Activated CD4-positive, alpha-beta memory T cell treated with anti-CD3 and anti-CD28 coated beads for 36 hours (primary cell): Measurements from ENCODE around the gene TBX10. TPM values are rescaled to one million over a fixed set of nuclear protein-coding genes. Genes with fewer than 3 reads are reported as not detected.

Experiments
- CTCF ChIA-PET: fragments of 350-600 bp; sonication (Branson Sonifier 250); formaldehyde crosslinking; loops from one replicate; lab custom pipeline; 2021; ENCODE audit warnings: antibody characterized with exemption, inconsistent platforms; lab: Charles Lee
- POLR2A ChIA-PET: fragments of 350-600 bp; sonication (Branson Sonifier 250); formaldehyde crosslinking; loops from one replicate; lab custom pipeline; 2021; ENCODE audit warnings: antibody characterized with exemption; lab: Charles Lee
- DNase-seq: peaks from one replicate; pipeline ENCODE4 v3.0.0-alpha.2; 2020
- H3K27ac Mint-ChIP-seq: one replicate; pipeline ENCODE4 v1.8.0; 2021; ENCODE audit warnings: mixed read lengths
- H3K27me3 Mint-ChIP-seq: one replicate; pipeline ENCODE4 v1.8.0; 2021; ENCODE audit warnings: mixed read lengths
- H3K36me3 Mint-ChIP-seq: one replicate; pipeline ENCODE4 v1.8.0; 2021; ENCODE audit warnings: mixed read lengths
- H3K4me1 Mint-ChIP-seq: one replicate; pipeline ENCODE4 v1.8.0; 2021; ENCODE audit warnings: low read depth, mixed read lengths
- H3K4me3 Mint-ChIP-seq: one replicate; pipeline ENCODE4 v1.8.0; 2021; ENCODE audit warnings: mild to moderate bottlenecking, mixed read lengths
- H3K9me3 Mint-ChIP-seq: one replicate; pipeline ENCODE4 v1.8.0; 2021; ENCODE audit warnings: mixed read lengths
- intact Hi-C: fragments of 100-400 bp; cut with micrococcal nuclease; formaldehyde crosslinking; loops from one replicate; pipeline ENCODE4 v1.15.1; 2023
- total RNA-seq, 2 experiments: library from RNA; stranded (reverse); gene quantifications; one replicate each; pipeline ENCODE4 v1.2.3, GENCODE V29; 2021

Gene TBX10
- total RNA-seq, 2 experiments from 2014 or later: not detected

DNA sequence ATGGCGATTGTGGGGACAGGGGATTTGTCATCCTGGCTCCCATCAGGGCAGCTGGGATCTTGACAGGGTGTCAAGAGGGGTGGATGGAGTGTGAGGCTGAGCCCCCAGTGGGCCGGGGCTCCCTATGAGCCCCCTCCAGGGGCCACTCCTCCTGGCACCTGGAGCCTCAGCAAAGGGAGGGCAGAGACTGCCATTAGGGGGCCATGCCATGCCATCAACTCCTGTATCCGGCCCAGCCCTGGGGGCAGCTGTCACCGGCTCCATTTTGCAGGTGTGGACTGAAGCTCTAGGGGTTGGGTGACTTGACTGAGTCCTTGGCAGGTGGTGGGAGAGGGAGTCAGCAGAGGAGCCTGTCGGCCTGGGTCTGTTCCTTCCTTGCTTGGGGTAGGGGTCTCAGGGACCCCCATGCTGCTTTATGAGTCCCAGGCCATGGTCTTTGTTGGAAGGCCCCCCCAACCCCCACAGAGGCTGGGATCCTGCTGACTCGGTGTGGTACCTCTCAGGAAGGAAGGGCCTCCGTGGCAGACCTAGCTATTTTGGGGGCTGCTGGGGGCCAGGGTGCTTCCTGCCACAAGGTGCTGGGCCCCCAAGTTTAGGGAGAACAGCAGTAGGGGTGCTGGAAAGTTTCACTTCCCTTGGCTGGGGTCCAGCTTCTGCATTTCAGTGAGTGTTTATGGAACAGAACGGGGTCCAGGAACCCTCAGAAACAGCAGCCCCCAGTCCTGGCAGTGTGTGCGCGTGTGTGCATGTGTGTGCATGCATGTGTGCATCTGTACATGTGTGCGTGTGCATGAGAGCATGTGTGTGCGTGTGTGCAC lies 9.4 kb upstream of the TBX10 start:
- CTCF ChIA-PET: interaction anchor here (1.1 to 7.7 kb wide), 4 partner anchors 10 to 19 kb away, joined by 3 to 56 read pairs (median 20); partner anchors contain the start of gene NUDT8
- intact Hi-C loops: no loop called here

DNA sequence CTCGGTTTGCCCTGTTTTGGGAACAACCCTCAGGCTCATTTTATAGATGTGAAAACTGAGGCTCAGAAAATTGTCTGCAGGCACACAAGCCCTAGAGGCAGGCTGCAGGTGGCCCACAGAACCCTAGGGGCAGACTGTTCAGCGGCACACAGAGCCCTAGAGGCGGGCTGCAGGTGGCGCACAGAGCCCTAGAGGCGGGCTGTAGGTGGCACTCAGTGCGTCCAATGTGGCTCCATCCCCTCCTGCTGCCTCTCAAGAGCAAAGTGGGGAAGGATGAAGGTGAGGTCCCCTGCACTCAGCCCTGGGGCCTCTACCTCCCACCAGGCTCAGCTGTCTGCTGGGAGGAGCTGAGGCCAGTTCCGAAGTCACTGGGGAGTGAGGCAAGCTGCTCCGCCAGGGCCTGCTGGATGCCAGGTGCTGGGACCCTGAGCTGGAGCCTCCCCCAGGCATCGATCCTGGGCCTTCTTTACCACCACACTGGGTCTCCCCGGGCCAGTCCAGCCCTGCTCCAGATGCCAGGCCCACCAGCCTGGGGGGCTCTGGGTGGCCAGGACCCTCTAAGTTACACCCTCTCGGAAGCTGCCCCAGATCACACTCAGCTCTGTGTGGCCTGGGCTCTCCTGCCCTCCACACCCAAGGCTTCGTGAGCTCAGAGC lies 8.7 kb upstream of the TBX10 start:
- intact Hi-C loops: no loop called here
- ChIA-PET CTCF (interaction anchor here (1.1 to 7.7 kb wide), 4 partner anchors 9 to 19 kb away, joined by 3 to 56 read pairs (median 20); partner anchors contain the start of gene NUDT8), POLR2A (interaction anchor here (0.9 kb wide), 1 partner anchor 18 kb away, joined by 4 read pairs; the partner anchor contains the start of gene NUDT8)
- Mint-ChIP-seq H3K4me1 (peaks cover 27% of the 10 kb centered on the region), H3K27ac (no peak overlapping the region), H3K36me3 (no peaks in the 10 kb centered on the region), H3K4me3 (no peak overlapping the region), H3K27me3 (peaks cover 4% of the 10 kb centered on the region), H3K9me3 (peaks cover 2% of the 10 kb centered on the region)
- DNase-seq: peak; percentile 68

More for the DNA sequence above, 9.4 kb upstream of the TBX10 start:
- H3K27me3 Mint-ChIP-seq: peaks cover 4% of the 10 kb centered on the region
- no peaks in the 10 kb centered on the region for H3K36me3 Mint-ChIP-seq
- peaks cover 1% of the 10 kb centered on the region for H3K9me3 Mint-ChIP-seq
- H3K4me1 Mint-ChIP-seq: peaks cover 27% of the 10 kb centered on the region
- no peak overlapping the region for H3K4me3 Mint-ChIP-seq
- no peak for DNase-seq
- POLR2A ChIA-PET: interaction anchor here (0.9 kb wide), 1 partner anchor 19 kb away, joined by 4 read pairs; the partner anchor contains the start of gene NUDT8
- no peak overlapping the region for H3K27ac Mint-ChIP-seq

DNA sequence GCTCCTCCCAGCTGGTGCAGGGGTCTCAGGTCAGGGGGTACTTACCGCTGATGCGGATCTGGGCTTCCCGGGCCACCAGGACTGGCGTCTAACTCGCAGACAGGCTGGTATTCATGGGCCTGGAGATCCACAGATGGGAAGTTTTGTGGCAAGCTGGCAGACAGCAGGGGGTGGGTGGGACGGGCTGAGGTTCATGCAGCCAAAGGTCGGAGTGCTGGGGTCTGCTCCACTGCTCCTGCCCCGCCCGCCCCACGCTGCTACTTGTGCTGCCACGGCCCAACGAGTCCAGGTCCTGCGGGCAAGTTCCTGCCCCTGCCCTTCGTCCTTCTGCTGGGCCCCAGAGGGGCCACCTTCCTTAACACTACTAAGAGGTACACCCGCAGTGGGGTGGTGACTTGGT lies 7.9 kb upstream of the TBX10 start:
- Mint-ChIP-seq H3K9me3 (peaks cover 2% of the 10 kb centered on the region), H3K27me3 (peaks cover 4% of the 10 kb centered on the region), H3K4me3 (no peak overlapping the region), H3K36me3 (no peaks in the 10 kb centered on the region), H3K4me1 (peaks cover 27% of the 10 kb centered on the region), H3K27ac (no peak overlapping the region)
- POLR2A ChIA-PET: no interaction called here
- CTCF ChIA-PET: interaction anchor here (2.1 to 7.7 kb wide), 3 partner anchors 10 to 18 kb away, joined by 6 to 56 read pairs (median 34); partner anchors contain the start of gene NUDT8
- intact Hi-C loops: no loop called here
- no peak for DNase-seq

DNA sequence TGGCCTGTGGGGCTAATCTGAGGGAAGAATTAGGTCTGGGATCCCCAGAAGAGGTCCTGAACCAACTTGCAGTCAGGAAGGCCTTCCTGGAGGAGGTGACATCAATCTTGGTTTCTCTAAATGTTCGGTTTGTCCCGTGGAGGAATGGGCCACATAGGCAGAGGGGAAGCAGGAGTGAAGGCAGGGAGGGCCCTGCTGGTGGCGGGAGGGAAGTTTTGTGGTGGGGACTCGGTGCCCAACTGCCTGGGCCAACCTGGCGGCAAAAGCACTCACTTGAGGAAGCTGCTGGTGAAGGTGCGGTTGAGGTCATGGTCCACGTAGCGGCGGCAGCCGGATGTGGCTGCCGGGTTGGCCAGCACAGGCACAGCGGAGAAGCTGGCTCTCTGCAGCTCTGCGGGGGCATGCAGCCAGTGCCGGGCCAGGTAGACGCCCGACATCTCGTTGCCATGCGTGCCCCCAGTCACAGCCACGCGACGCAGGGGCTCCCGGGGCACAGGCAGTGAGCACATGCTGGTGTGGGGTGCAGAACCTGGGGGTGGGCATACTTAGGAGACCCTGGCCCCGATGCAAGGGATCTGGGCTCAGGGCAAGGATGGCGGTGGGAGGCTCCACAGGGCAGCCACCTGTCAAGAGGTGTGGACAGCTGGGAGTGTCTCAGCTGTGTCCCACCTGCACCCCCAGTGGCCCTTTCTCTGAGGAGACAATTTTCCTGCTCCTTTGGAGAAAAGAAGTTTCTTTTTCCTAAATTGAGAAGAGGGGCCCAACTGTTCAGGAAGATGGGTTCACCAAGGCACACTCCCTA lies 7.2 kb upstream of the TBX10 start:
- ChIA-PET CTCF (interaction anchor here (1.4 to 7.7 kb wide), 4 partner anchors 10 to 17 kb away, joined by 4 to 56 read pairs (median 20); partner anchors contain the start of gene NUDT8), POLR2A (interaction anchor here (1.6 kb wide), 1 partner anchor 17 kb away, joined by 5 read pairs; the partner anchor contains the start of gene NUDT8)
- Mint-ChIP-seq H3K27ac (peak overlapping the region; percentile 16), H3K4me1 (peaks cover 27% of the 10 kb centered on the region), H3K27me3 (peaks cover 4% of the 10 kb centered on the region), H3K9me3 (peaks cover 2% of the 10 kb centered on the region), H3K36me3 (no peaks in the 10 kb centered on the region), H3K4me3 (peak overlapping the region; percentile 39)
- intact Hi-C loops: no loop called here
- DNase-seq: peak; percentile 77

DNA sequence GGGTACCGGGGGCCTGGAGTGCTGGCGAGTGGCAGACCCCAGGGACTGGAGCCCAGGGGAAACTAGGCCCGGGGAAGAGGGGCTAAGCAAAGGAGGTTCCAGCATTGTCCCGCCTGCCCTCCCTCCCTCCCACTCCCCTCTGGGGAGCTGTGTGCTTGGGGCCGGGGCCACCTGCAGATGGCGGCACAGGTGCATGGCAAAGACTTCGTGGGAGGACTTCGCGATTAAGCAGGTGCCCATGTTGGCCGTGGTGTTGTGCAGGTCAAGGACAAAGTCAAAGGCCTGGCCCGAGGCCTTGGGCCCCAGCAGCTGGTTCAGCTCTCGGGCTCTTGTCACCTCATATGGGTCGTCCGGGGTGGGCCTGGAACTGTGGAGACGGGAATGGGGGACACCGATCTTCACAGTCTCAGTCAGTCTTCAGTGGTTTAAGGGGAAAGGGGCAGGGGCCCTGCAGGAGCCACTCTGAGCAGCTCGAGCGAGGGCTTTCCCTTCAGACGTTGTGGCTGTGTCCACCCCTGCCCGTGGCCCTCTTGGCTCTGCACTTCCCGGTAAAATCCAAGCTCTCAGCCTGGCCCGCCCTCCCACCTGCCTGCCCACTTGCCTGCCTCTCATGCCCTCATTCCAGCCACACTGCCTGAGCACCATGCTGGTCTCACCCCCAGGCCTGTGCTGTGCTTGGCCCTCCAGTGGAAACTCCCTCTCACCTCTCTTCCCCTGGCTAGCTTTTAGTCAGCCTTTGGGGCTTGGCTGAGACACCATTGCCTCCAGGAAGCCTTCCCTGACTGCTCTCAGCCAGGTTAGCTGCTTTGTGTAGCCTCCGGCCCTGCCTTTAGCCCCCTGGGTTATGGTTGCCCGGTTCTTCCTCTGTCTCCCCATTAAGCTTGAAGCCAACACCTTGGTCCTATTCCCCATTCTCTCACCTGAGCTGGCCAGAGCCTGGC lies 6.2 kb upstream of the TBX10 start:
- Mint-ChIP-seq H3K4me3 (no peak overlapping the region), H3K27ac (peak overlapping the region; percentile 16), H3K27me3 (peaks cover 4% of the 10 kb centered on the region), H3K4me1 (peaks cover 27% of the 10 kb centered on the region), H3K36me3 (no peaks in the 10 kb centered on the region), H3K9me3 (peaks cover 2% of the 10 kb centered on the region)
- peak; percentile 31 for DNase-seq
- ChIA-PET CTCF (interaction anchor here (0.6 to 7.7 kb wide), 6 partner anchors 10 to 474 kb away, joined by 3 to 56 read pairs (median 6); partner anchors contain the start of gene NUDT8), POLR2A (interaction anchor here (1.6 kb wide), 1 partner anchor 17 kb away, joined by 5 read pairs; the partner anchor contains the start of gene NUDT8)
- intact Hi-C loops: no loop called here

DNA sequence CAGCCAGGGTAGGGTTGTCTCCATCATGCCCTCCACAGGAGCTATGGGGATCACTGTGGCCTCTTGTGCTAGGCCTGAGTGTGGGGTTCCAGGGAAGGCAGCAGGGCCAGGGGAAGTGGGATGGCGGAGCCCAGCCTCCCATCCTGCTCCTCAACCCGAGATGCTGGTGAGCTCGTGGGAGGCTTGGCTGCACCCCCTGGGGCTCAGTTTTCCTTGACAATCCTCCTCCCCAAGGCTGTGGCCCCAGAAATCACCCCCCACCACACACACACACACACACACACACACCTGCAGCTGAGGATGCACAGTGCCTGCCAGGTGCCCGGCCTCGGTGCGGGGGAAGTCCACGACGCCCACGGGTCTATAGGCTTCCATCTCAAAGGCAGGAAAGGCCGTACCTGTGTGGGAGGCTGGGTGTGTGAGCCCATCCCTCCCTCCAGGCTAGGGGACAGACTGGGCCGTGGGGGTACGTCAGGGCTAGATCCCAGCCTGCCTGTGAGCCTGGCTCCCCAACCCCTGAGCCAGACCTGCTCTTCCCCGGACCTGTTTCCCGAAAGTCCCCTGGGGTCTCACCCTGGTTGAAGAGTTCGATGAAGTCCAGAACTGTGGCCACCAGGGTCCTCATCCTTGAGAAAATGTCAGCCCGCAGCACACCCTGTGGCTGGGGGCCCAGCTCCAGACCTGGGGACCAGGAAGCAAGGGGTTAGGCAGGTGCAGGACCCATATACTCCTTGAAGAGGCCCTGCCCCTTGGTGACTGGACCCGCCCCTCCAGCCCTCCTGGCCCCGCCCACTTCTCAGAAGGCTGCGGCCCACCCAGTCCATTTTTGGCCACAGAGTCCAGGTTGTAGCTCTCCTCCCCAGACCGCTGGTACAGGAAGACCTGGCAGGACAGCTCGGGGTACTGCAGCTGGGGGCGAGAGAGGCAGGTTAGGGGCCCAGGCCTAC lies 5.2 kb upstream of the TBX10 start:
- Mint-ChIP-seq H3K4me1 (peaks cover 21% of the 10 kb centered on the region), H3K36me3 (no peaks in the 10 kb centered on the region), H3K27me3 (peaks cover 4% of the 10 kb centered on the region), H3K4me3 (no peak overlapping the region), H3K27ac (no peak overlapping the region), H3K9me3 (peaks cover 2% of the 10 kb centered on the region)
- intact Hi-C loops: no loop called here
- CTCF ChIA-PET: interaction anchor here (1.7 to 7.7 kb wide), 3 partner anchors 14 to 31 kb away, joined by 6 to 34 read pairs (median 7); partner anchors contain the start of gene NUDT8
- POLR2A ChIA-PET: no interaction called here
- no peak for DNase-seq

DNA sequence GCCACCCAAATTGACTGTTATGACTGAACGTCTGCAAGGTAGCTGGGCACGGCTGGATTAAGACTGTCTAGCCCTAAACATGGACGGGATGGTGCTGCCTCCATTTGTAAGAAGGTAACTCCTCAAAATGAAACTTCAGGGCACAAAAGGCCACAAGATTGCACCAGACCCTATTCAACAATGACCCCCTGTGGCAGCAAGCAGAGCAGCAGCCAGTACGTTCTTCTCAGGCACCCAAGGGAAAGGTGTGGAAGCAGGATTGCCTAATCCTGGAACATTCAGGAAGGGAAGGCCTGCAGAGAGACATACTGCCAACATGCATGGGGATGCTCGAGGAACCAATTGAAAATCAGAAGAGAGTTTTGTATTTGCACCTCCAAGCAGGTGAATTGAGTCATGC lies 4.5 kb upstream of the TBX10 start:
- Mint-ChIP-seq H3K27ac (no peak overlapping the region), H3K36me3 (no peaks in the 10 kb centered on the region), H3K9me3 (peaks cover 2% of the 10 kb centered on the region), H3K4me3 (no peak overlapping the region), H3K27me3 (peaks cover 4% of the 10 kb centered on the region), H3K4me1 (peaks cover 16% of the 10 kb centered on the region)
- ChIA-PET CTCF (interaction anchor here (1.7 to 7.7 kb wide), 3 partner anchors 14 to 30 kb away, joined by 6 to 34 read pairs (median 7); partner anchors contain the start of gene NUDT8), POLR2A (no interaction called here)
- intact Hi-C loops: no loop called here
- DNase-seq: no peak

DNA sequence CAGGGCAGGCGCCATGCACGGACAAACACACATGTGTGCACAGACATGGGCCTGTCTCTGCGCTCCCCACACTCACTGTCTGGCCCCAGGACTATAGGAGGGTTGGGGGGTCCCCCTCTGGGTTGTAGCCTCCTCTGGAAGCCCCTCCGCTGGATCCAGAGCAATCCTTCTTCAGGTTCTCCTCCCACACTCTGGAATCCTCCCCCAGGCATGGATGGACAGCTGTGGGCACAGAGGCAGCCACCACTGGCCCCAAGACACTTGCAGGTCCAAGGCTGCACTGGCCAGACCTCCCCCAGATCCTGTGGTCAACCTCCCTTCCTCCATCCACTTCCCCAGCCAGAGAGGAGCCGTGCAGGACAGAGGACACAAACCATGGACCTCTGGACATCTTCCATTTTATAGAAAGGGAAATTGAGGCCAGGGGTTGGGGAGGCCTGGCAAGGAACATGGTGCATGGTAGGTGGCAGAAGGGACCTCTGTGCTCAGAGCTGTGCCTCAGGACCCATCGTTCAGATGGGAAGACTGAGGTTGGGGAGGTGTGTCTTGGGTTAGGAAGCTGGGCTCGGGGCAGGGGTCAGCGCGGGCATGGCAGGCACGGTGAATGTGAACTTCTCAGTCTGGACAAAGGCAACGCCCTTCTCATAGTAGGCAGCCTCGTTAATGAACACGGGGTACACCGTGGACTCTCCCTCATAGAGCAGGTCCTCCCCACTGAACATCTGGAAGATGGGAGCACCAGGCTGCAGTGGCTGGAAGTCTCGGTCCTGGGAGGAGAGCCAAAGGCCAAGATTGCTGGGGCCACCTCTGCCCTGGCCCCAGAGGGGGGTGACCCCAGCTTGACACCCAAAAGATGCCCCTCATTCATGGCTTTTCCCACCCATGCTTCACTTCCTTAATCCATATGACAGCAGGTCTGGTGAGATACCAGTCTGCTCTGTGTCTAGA lies 2.9 kb upstream of the TBX10 start:
- ChIA-PET CTCF (interaction anchor here (1.8 to 2.7 kb wide), 2 partner anchors 13 to 28 kb away, joined by 6 to 10 read pairs; partner anchors contain the start of gene NUDT8), POLR2A (no interaction called here)
- intact Hi-C loops: no loop called here
- Mint-ChIP-seq H3K27ac (no peak overlapping the region), H3K4me1 (peaks cover 16% of the 10 kb centered on the region), H3K9me3 (peaks cover 2% of the 10 kb centered on the region), H3K27me3 (peaks cover 4% of the 10 kb centered on the region), H3K36me3 (no peaks in the 10 kb centered on the region), H3K4me3 (no peak overlapping the region)
- no peak for DNase-seq
